Measurements from ENCODE around the gene MRPL55.

DNA sequence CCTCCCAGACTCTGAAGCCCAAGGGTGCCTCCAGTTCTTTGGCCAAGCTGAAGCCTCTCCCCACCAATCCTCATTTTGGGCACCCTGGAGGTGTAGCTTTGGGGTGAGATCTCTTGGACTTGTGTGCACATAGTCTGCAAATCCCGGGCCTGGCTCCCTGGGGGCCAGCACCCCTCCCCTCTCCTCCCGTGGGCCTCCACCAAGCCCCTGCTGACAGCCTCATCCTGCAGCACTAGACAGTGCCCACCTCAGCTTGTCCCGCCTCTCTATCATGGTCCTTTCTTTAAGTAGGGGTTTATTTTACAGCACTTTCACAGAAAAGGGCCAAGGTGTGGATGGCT lies 43.8 kb upstream of the MRPL55 start:
- TF ChIP-seq FOXM1 (IDR thresholded peaks at IDR 0.05; ENCODE audit: borderline replicate concordance, low read depth) (no peak), RAD21 (IDR thresholded peaks at IDR 0.05; ENCODE audit: low read depth) (no peak), EP300 (IDR thresholded peaks at IDR 0.05; ENCODE audit: borderline replicate concordance) (no peak), CREB1 (IDR thresholded peaks at IDR 0.05; ENCODE audit: low read depth) (no peak), CEBPB (IDR thresholded peaks at IDR 0.05) (no peak), YY1 (IDR thresholded peaks at IDR 0.05; ENCODE audit: low read depth) (no peak)
- TF ChIP-seq, protein P1, sequence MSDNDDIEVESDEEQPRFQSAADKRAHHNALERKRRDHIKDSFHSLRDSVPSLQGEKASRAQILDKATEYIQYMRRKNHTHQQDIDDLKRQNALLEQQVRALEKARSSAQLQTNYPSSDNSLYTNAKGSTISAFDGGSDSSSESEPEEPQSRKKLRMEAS (IDR thresholded peaks at IDR 0.05), result no peak
- TF ChIP-seq, protein P2, sequence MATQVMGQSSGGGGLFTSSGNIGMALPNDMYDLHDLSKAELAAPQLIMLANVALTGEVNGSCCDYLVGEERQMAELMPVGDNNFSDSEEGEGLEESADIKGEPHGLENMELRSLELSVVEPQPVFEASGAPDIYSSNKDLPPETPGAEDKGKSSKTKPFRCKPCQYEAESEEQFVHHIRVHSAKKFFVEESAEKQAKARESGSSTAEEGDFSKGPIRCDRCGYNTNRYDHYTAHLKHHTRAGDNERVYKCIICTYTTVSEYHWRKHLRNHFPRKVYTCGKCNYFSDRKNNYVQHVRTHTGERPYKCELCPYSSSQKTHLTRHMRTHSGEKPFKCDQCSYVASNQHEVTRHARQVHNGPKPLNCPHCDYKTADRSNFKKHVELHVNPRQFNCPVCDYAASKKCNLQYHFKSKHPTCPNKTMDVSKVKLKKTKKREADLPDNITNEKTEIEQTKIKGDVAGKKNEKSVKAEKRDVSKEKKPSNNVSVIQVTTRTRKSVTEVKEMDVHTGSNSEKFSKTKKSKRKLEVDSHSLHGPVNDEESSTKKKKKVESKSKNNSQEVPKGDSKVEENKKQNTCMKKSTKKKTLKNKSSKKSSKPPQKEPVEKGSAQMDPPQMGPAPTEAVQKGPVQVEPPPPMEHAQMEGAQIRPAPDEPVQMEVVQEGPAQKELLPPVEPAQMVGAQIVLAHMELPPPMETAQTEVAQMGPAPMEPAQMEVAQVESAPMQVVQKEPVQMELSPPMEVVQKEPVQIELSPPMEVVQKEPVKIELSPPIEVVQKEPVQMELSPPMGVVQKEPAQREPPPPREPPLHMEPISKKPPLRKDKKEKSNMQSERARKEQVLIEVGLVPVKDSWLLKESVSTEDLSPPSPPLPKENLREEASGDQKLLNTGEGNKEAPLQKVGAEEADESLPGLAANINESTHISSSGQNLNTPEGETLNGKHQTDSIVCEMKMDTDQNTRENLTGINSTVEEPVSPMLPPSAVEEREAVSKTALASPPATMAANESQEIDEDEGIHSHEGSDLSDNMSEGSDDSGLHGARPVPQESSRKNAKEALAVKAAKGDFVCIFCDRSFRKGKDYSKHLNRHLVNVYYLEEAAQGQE (IDR thresholded peaks at IDR 0.05; ENCODE audit: low read depth), result no peak
